AG09309 (cell line): ENCODE measurements around the gene BMP8B.

Source experiments
- DNase-seq: peaks from one replicate; pipeline ENCODE4 v3.0.0-alpha.2; 2010; ENCODE audit warnings: low read depth
- H3K4me3 ChIP-seq: 2 replicates; pipeline ENCODE4 v1.5.1; 2011; ENCODE audit warnings: mild to moderate bottlenecking, low read depth, low read length, moderate library complexity; ENCODE audit not compliant: control insufficient read depth
- CTCF ChIP-seq: IDR thresholded peaks from 2 replicates; pipeline ENCODE4 v1.5.1; 2011; ENCODE audit warnings: mild to moderate bottlenecking, low read depth, low read length, inconsistent platforms; ENCODE audit not compliant: insufficient read depth, control insufficient read depth; ENCODE audit errors: missing control alignments

BMP8B gene

GRCh38 chr1:39788758-39789570 lies at the start of gene BMP8B:
Gene BMP8B (minus strand): TSS chr1:39788865. CDS start chr1:39788485, 380 bp downstream.
- no peak for TF ChIP-seq CTCF
- DNase-seq, result no peak
- no peak within 1 kb of the TSS; the same call in 1 of the 2 replicates for H3K4me3 ChIP-seq

GRCh38 chr1:39836595-39837110 lies 48.0 kb upstream of the BMP8B start:
- no peak overlapping the region for H3K4me3 ChIP-seq
- no peak for TF ChIP-seq CTCF
- DNase-seq, result no peak

- H3K4me3 ChIP-seq, result no peak overlapping the region
- TF ChIP-seq CTCF, result no peak
These were observed 47.4 kb upstream of the BMP8B start for GRCh38 chr1:39835935-39836594.

GRCh38 chr1:39835110-39835509 lies 46.4 kb upstream of the BMP8B start:
- no peak overlapping the region for H3K4me3 ChIP-seq
- no peak for DNase-seq
- no peak for TF ChIP-seq CTCF

More at GRCh38 chr1:39835935-39836594, 47.4 kb upstream of the BMP8B start:
- no peak for DNase-seq

GRCh38 chr1:39833621-39834385 lies 45.1 kb upstream of the BMP8B start:
- TF ChIP-seq CTCF, result no peak

GRCh38 chr1:39833121-39833520 lies 44.5 kb upstream of the BMP8B start:
- peak; percentile 49 for DNase-seq
- no peak overlapping the region for H3K4me3 ChIP-seq
- TF ChIP-seq CTCF, result no peak

More at GRCh38 chr1:39833621-39834385, 45.1 kb upstream of the BMP8B start:
- H3K4me3 ChIP-seq, result no peak overlapping the region
- no peak for DNase-seq
